Tibial nerve (tissue), 4 donors: Measurements from ENCODE around the gene TSFM.

ENCODE experiments used
- EP300 ChIP-seq, 2 donors: sonication (generic); formaldehyde crosslinking; IDR thresholded peaks; one replicate each; pipeline ENCODE4 v1.6.1; 2017; ENCODE audit warnings: antibody characterized with exemption in 2 of 2, mild to moderate bottlenecking in 1 of 2
- POLR2A ChIP-seq, 2 donors: fragments of 450-650 bp; IDR thresholded peaks; one replicate each; pipeline ENCODE4 v1.6.1; 2017; ENCODE audit warnings: antibody characterized with exemption in 2 of 2, mild to moderate bottlenecking in 2 of 2, moderate library complexity in 2 of 2
- TF ChIP-seq, protein P1 (sequence below), 5 experiments: fragments of 200-600 bp in 3 of 5; fragments of 450-650 bp in 2 of 5; sonication (generic) in 3 of 5; IDR thresholded peaks; one replicate each; pipeline ENCODE4 v1.5.1; 2016 to 2019; ENCODE audit warnings: antibody characterized with exemption in 5 of 5, mild to moderate bottlenecking in 3 of 5, moderate library complexity in 2 of 5

DNA sequence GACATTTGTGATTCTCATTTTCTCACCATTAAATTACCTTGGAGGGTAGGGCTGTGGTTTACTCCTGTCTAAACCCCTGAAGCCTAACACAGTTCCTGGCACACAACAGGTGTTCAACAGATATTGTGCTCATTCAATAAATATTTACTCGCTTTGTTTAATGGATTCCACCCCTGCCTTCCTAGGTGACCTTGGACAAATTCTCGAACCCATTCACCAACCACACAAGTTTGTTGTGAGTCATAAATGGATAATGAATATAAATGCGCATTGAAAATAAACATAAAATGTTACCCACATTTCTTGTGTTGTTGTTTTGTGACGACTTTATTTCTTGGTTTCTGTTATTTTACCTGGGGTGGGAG lies 362 bp upstream of the TSFM start:
- TF ChIP-seq, protein P1, sequence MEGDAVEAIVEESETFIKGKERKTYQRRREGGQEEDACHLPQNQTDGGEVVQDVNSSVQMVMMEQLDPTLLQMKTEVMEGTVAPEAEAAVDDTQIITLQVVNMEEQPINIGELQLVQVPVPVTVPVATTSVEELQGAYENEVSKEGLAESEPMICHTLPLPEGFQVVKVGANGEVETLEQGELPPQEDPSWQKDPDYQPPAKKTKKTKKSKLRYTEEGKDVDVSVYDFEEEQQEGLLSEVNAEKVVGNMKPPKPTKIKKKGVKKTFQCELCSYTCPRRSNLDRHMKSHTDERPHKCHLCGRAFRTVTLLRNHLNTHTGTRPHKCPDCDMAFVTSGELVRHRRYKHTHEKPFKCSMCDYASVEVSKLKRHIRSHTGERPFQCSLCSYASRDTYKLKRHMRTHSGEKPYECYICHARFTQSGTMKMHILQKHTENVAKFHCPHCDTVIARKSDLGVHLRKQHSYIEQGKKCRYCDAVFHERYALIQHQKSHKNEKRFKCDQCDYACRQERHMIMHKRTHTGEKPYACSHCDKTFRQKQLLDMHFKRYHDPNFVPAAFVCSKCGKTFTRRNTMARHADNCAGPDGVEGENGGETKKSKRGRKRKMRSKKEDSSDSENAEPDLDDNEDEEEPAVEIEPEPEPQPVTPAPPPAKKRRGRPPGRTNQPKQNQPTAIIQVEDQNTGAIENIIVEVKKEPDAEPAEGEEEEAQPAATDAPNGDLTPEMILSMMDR (IDR thresholded peaks at IDR 0.05) = no peak
- TF ChIP-seq POLR2A (IDR thresholded peaks at IDR 0.05) (no peak), EP300 (IDR thresholded peaks at IDR 0.05) (no peak)
